Stomach (tissue), 9 donors: Measurements from ENCODE around the gene COX18. TPM values are rescaled to one million over a fixed set of nuclear protein-coding genes. Genes with fewer than 3 reads are reported as not detected.

Source experiments
- DNase-seq, 2 donors: peaks; one replicate each; pipeline versions ENCODE4 v3.0.0 to v3.0.0-alpha.2; 2013 to 2019
- H3K27ac ChIP-seq, 5 donors: fragments of 200-600 bp in 4 of 5; sonication (generic) in 4 of 5; one replicate each; pipeline ENCODE4 v1.5.1; 2013 to 2019; ENCODE audit warnings: mild to moderate bottlenecking in 1 of 5, moderate library complexity in 1 of 5
- H3K27me3 ChIP-seq, 3 donors: fragments of 200-600 bp; sonication (generic); one replicate each; pipeline ENCODE4 v1.5.1; 2017 to 2019; ENCODE audit warnings: mixed run types in 1 of 3
- H3K36me3 ChIP-seq, 4 donors: fragments of 200-600 bp; sonication (generic); 1 replicate in 3 of 4; 2 replicates in 1 of 4; pipeline ENCODE4 v1.5.1; 2016 to 2019
- H3K4me1 ChIP-seq, 4 donors: fragments of 200-600 bp; sonication (generic); one replicate each; pipeline ENCODE4 v1.5.1; 2016 to 2019
- H3K4me3 ChIP-seq, 4 donors: fragments of 200-600 bp; sonication (generic) in 3 of 4; one replicate each; pipeline ENCODE4 v1.5.1; 2016 to 2019; ENCODE audit warnings: mild to moderate bottlenecking in 1 of 4
- H3K9me3 ChIP-seq, 4 donors: fragments of 200-600 bp; sonication (generic); one replicate each; pipeline ENCODE4 v1.5.1; 2016 to 2019
- EP300 ChIP-seq: sonication (generic); formaldehyde crosslinking; IDR thresholded peaks from one replicate; pipeline ENCODE4 v1.6.1; 2017; ENCODE audit warnings: antibody characterized with exemption
- POLR2A ChIP-seq, 4 donors: fragments of 450-650 bp; IDR thresholded peaks; one replicate each; pipeline ENCODE4 v1.6.1; 2016; ENCODE audit warnings: antibody characterized with exemption in 4 of 4, control low read depth in 2 of 4, mild to moderate bottlenecking in 1 of 4, moderate library complexity in 1 of 4
- POLR2AphosphoS5 ChIP-seq, 3 donors: sonication (generic); formaldehyde crosslinking; IDR thresholded peaks; one replicate each; pipeline ENCODE4 v1.6.1; 2016; ENCODE audit warnings: antibody characterized with exemption in 3 of 3
- WGBS, 5 donors: extraction: QIAGEN DNeasy Blood & Tissue Kit in 3 of 5; methylation state at CpG; one replicate each; pipeline versions ENCODE4 v1.1.5 to v1.1.7; 2013 to 2018; 5-methylcytosine and 5-hydroxymethylcytosine counted together
- intact Hi-C: fragments of 100-400 bp; cut with DNase I; formaldehyde crosslinking; loops from one replicate; pipeline ENCODE4 v1.15.1; 2023; ENCODE audit warnings: low total_unique reads
- polyA plus RNA-seq, 3 donors: library from polyadenylated mRNA; stranded (reverse); fragments of 200-250 nt; gene quantifications; one replicate each; pipeline ENCODE4 v1.2.3, GENCODE V29; 2013
- total RNA-seq, 5 donors: library from RNA; depleted of rRNA; stranded (reverse); fragments of >200 nt; gene quantifications; one replicate each; pipeline versions ENCODE4 v1.1.0 to v1.2.3, GENCODE V29; 2014 to 2016
- TF ChIP-seq, protein P1 (sequence below), 7 experiments: fragments of 450-650 bp in 4 of 7; fragments of 200-600 bp in 3 of 7; sonication (generic) in 3 of 7; IDR thresholded peaks; one replicate each; pipeline ENCODE4 v1.5.1; 2016 to 2019; ENCODE audit warnings: antibody characterized with exemption in 7 of 7, control low read depth in 2 of 7, mild to moderate bottlenecking in 1 of 7
- donor health status: healthy with polysubstance abuse.
- donor health status: Bipolar disorder and iron deficiency.
- donor health status: healthy.

Gene COX18
- total and polyA plus RNA-seq, 8 donors, result 2.3 to 26.8 (median 8.0) TPM

DNA sequence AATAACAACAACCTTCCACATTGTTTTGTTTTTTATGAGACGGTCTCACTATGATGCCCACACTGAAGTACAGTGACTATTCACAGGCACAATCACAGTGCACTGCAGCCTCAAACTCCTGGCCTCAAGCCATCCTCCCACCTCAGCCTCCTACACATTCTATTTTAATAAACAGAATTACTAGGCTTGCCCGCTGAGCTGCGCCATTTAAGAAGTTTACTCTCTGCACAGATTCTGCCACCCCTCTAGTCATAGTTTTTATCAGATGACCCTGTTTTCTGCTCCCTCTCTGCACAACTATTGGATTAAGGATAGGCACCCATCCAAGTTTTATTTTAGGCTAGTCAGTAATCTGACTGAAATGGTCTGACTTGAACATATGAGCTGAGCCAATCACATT, 11.3 kb upstream of the COX18 start:
- TF ChIP-seq POLR2AphosphoS5 (IDR thresholded peaks at IDR 0.05) (no peak), EP300 (no peak), POLR2A (IDR thresholded peaks at IDR 0.05) (no peak)
- TF ChIP-seq, protein P1, sequence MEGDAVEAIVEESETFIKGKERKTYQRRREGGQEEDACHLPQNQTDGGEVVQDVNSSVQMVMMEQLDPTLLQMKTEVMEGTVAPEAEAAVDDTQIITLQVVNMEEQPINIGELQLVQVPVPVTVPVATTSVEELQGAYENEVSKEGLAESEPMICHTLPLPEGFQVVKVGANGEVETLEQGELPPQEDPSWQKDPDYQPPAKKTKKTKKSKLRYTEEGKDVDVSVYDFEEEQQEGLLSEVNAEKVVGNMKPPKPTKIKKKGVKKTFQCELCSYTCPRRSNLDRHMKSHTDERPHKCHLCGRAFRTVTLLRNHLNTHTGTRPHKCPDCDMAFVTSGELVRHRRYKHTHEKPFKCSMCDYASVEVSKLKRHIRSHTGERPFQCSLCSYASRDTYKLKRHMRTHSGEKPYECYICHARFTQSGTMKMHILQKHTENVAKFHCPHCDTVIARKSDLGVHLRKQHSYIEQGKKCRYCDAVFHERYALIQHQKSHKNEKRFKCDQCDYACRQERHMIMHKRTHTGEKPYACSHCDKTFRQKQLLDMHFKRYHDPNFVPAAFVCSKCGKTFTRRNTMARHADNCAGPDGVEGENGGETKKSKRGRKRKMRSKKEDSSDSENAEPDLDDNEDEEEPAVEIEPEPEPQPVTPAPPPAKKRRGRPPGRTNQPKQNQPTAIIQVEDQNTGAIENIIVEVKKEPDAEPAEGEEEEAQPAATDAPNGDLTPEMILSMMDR (IDR thresholded peaks at IDR 0.05), result no peak
- H3K36me3 ChIP-seq, result peaks cover 38 to 93% (median 87%) of the 10 kb centered on the region in 4 donors
- H3K27ac ChIP-seq, result peak overlapping the region in 1 of 5 donors; percentile 3
- no peaks in the 10 kb centered on the region for H3K27me3 ChIP-seq
- WGBS, 5 donors, result 68 to 77% (median 69%) methylated on average over 3 of the region's 3 CpGs
- no peak for DNase-seq
- H3K4me1 ChIP-seq, result peaks cover 0 to 13% (median 10%) of the 10 kb centered on the region in 4 donors
- intact Hi-C loops, result no loop called here
- H3K4me3 ChIP-seq, result no peak overlapping the region
- H3K9me3 ChIP-seq, result no peaks in the 10 kb centered on the region

DNA sequence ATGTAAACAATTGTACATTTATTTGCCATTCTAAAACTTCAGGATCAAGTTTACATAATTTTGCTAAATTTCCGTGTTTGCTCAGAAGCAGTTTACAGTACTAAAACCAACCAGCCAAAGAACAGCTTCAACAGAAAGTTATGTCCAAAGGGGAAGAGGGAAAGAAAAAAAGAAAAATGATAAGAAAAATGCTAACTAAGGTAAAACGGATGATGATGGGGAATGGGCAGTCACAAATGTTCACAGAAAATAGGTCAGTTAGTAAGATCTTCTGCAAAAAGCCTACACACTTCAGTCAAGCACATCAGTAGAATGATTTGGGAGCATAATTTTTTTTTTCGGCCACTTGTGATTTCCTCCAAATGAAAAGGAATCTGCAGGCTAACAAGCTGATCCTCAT, 6.3 kb upstream of the COX18 start:
- peaks cover 31 to 72% (median 66%) of the 10 kb centered on the region in 4 donors for H3K36me3 ChIP-seq

DNA sequence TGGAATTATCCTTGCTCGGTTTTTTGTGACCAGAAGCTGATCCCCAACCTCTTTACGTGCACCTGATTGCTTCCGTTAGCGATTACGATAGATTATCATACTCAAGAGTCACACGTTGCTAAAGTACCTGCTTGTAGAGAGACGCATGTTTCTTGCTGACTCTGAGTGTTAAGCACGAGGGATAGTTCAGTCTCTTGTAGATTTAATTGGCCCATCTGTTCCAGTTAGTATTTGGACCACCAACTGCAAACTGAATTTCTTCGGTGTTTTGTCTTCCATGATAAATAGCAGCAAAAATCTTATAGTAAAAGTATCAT, 516 bp upstream of the COX18 start:
- peak overlapping the region; percentile 63 to 84 (median 70) for H3K4me3 ChIP-seq
- TF ChIP-seq POLR2AphosphoS5 (IDR thresholded peaks at IDR 0.05) (no peak), EP300 (no peak), POLR2A (IDR thresholded peaks at IDR 0.05) (no peak)
- TF ChIP-seq, protein P1 (IDR thresholded peaks at IDR 0.05), result no peak
- 2 to 4% (median 3%) methylated on average over 9 of the region's 9 CpGs for WGBS, 5 donors
- H3K27ac ChIP-seq, result peak overlapping the region; percentile 91 to 99 (median 98)
- H3K9me3 ChIP-seq, result no peaks in the 10 kb centered on the region
- DNase-seq, result no peak
- peaks cover 0 to 29% (median 14%) of the 10 kb centered on the region in 4 donors for H3K36me3 ChIP-seq
- H3K4me1 ChIP-seq, result peaks cover 6 to 43% (median 23%) of the 10 kb centered on the region in 4 donors
- intact Hi-C loops, result no loop called here
- no peaks in the 10 kb centered on the region for H3K27me3 ChIP-seq

More for the DNA sequence above, 6.3 kb upstream of the COX18 start:
- intact Hi-C loops, result no loop called here
- DNase-seq, result no peak
- H3K9me3 ChIP-seq, result no peaks in the 10 kb centered on the region
- no peak overlapping the region for H3K4me3 ChIP-seq
- no peak overlapping the region for H3K27ac ChIP-seq
- 69 to 82% (median 81%) methylated on average over 3 of the region's 3 CpGs for WGBS, 5 donors
- peaks cover 0 to 5% (median 2%) of the 10 kb centered on the region in 4 donors for H3K4me1 ChIP-seq
- TF ChIP-seq, protein P1 (IDR thresholded peaks at IDR 0.05), result no peak
- TF ChIP-seq POLR2AphosphoS5 (IDR thresholded peaks at IDR 0.05) (no peak), EP300 (no peak), POLR2A (IDR thresholded peaks at IDR 0.05) (no peak)
- no peaks in the 10 kb centered on the region for H3K27me3 ChIP-seq

DNA sequence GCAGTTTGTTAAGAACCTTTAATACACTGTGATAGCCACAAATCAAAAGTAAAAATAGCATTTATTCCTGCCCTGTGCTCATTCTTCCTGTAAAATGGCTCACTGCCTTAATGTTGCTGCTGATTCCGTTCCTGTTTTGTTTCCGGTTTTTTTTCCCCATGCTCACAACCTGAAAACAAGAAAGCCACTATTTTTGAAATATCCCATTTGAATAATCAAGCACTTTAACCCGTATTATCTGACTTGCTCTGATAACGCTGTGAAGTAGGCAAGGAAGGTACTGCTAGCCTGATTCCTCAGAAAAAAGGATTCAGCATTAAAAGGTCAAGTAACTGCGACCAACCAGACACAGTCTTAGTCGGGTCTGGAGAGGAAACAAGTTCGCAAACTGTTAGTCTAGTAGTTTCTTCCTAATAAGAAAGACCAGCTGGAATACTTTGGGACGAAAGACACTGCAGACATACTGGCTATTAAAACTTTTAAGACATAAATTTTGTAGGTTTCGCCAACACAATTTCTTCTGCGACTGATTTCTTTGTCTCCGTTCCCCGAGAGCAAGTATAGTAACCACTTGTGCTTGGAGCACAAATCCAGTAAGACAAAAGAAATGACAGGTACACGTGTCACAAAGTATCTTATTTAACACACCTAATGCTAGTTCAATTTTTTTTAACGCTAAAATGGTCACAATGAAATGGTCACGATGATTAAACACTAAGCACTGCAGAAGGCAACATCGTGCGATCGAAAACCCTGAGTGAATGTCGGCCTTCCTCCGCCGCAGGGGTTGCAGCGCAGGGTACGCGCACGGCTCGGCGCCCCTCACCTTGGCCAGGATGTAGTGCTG, 802 bp downstream of the COX18 start:
- 0 to 1% (median 0%) methylated on average over 18 to 27 of the region's 27 CpGs for WGBS, 5 donors
- peaks cover 6 to 43% (median 28%) of the 10 kb centered on the region in 4 donors for H3K4me1 ChIP-seq
- H3K9me3 ChIP-seq, result no peaks in the 10 kb centered on the region
- peak in 1 of 2 donors; percentile 62 for DNase-seq
- H3K27me3 ChIP-seq, result no peaks in the 10 kb centered on the region
- intact Hi-C loops, result no loop called here
- peak overlapping the region; percentile 63 to 84 (median 70) for H3K4me3 ChIP-seq
- H3K36me3 ChIP-seq, result peaks cover 0 to 27% (median 9%) of the 10 kb centered on the region in 4 donors
- H3K27ac ChIP-seq, result peak overlapping the region; percentile 91 to 99 (median 98)
- peak; percentile 8 to 14 (median 11) for TF ChIP-seq POLR2AphosphoS5 (IDR thresholded peaks at IDR 0.05)
- TF ChIP-seq, protein P1 (IDR thresholded peaks at IDR 0.05), result no peak
